K562 (cell line): Measurements from ENCODE around the gene TP53I3. TPM values are rescaled to one million over a fixed set of nuclear protein-coding genes. Genes with fewer than 3 reads are reported as not detected.

Experiments
- CBFA2T3 ChIP-seq: fragments of 450-650 bp; IDR thresholded peaks from 2 replicates; pipeline ENCODE4 v1.6.1; 2017
- CEBPG ChIP-seq, 3 experiments: fragments of 200-800 bp in 1 of 3; sonication (Bioruptor generic) in 1 of 3; sonication (generic) in 1 of 3; formaldehyde crosslinking in 1 of 3; IDR thresholded peaks in 2 of 3; conservative IDR thresholded peaks in 1 of 3; 2 replicates each; pipeline versions ENCODE4 v1.6.1 to v1.8.0; 2016 to 2022; ENCODE audit warnings: missing compliant biosample characterization in 2 of 3, missing genetic modification characterization in 2 of 3, mild to moderate bottlenecking in 1 of 3, missing genetic modification reagents in 1 of 3
- EP300 ChIP-seq: IDR thresholded peaks from 2 replicates; pipeline ENCODE4 v1.6.1; 2012; ENCODE audit warnings: low read length, improper control_type of control experiment
- ERF ChIP-seq: fragments of 450-650 bp; formaldehyde crosslinking; IDR thresholded peaks from 2 replicates; pipeline ENCODE4 v1.4.0; 2020; ENCODE audit warnings: mild to moderate bottlenecking, mixed read lengths
- FOXJ2 ChIP-seq: fragments of 200-800 bp; sonication (Bioruptor generic); IDR thresholded peaks from 2 replicates; pipeline ENCODE4 v1.6.1; 2016; ENCODE audit warnings: missing genetic modification characterization, missing compliant biosample characterization
- TCFL5 ChIP-seq: fragments of 250-450 bp; sonication (Bioruptor Pico); conservative IDR thresholded peaks from 2 replicates; pipeline ENCODE4 v1.6.1; 2021; ENCODE audit warnings: mild to moderate bottlenecking, moderate library complexity, matching md5 sums
- ZBTB1 ChIP-seq: sonication (generic); formaldehyde crosslinking; IDR thresholded peaks from 2 replicates; pipeline ENCODE4 v1.8.1; 2023; ENCODE audit warnings: missing genetic modification reagents, low read depth, mild to moderate bottlenecking, borderline replicate concordance
- ZBTB8A ChIP-seq: fragments of 450-650 bp; IDR thresholded peaks from 2 replicates; pipeline ENCODE4 v1.6.1; 2018; ENCODE audit warnings: mild to moderate bottlenecking, moderate library complexity; ENCODE audit not compliant: partially characterized antibody
- polyA plus RNA-seq, 8 experiments: library from polyadenylated mRNA; depleted of rRNA in 4 of 8; stranded (reverse) in 5 of 8; unstranded in 3 of 8; fragments of >200 nt; fragmentation: Nextera tagmentation in 2 of 8; fragmentation: Illumina TruSeq in 1 of 8; extraction: Ambion mirVana in 2 of 8; extraction: Trizol in 1 of 8; gene quantifications; 2 replicates each; pipeline versions ENCODE4 v1.2.1 to v1.2.3, GENCODE V29; 2011 to 2014; ENCODE audit warnings: inconsistent platforms in 1 of 8, missing spikeins in 1 of 8
- total RNA-seq, 7 experiments: library from RNA; depleted of rRNA in 6 of 7; stranded (reverse); fragments of >200 nt in 6 of 7; fragmentation: Illumina TruSeq in 2 of 7; extraction: Trizol in 2 of 7; gene quantifications; 2 replicates each; pipeline versions ENCODE4 v1.2.1 to v1.2.3, GENCODE V29; 2011 to 2021; ENCODE audit warnings: low replicate concordance in 1 of 7
- TF ChIP-seq, protein P1 (sequence below), 2 experiments: fragments of 150-350 bp in 1 of 2; IDR thresholded peaks; 2 replicates each; pipeline ENCODE4 v1.6.1; 2012 to 2016; ENCODE audit warnings: low read depth in 2 of 2, low read length in 2 of 2, mild to moderate bottlenecking in 1 of 2, moderate library complexity in 1 of 2
- TF ChIP-seq, protein P2 (sequence below): fragments of 150-350 bp; conservative IDR thresholded peaks from 2 replicates; pipeline ENCODE4 v1.6.1; 2014; ENCODE audit warnings: low read length
- TF ChIP-seq, protein P3 (sequence below): fragments of 150-350 bp; IDR thresholded peaks from 2 replicates; pipeline ENCODE4 v1.6.1; 2014; ENCODE audit warnings: low read depth, mild to moderate bottlenecking, low read length, borderline replicate concordance

TP53I3 gene
- total and polyA plus RNA-seq, 9 of the 15 experiments (the other 6 are each of a cell fraction or from before 2014, with no cell fraction given) = 0.65 to 9.5 (median 5.6) TPM

DNA sequence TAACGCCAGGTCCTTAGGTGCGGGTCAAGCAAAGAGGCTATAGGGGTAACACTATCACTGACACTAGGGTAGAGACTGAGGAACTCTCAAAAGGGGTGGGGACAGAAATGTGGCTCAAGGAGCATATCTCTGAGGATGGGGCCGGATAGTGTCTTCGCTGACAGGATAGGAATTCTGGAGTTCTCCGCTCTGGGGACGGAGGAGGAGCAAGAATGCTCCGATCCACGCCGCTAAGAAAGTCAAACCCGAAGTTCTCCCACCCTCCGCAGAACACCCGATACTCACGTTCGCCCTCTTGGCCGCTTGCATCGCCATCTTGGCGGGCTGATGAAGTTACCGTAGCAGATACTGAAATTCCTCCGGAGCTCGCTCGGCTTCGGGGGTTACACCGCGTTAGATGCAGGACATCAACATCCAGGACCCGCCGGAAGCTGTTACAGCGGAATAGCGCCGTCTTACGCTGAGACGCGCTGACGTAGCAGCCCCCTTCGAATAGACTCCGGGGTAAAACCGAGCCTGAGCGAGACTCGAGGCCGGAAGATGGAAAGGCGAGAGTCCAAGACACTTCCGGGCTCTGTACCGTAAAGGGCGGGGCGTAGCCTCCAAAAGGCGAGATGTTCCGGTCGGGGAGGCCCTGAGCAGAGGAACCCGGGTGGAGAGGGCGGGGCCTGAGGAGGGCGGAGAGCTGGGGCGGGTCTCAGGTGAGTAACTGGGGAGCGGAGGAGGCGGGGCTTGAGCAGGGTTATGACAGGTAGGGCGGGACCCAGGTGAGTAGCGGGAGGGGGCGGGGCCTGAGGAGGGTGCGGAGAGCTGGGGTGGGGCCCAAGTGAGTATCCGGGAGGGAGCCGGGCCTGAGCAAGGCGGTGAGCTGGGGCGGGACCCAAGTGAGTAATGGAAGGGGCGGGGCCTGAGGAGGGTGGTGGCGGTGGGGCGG, 8.5 kb downstream of the TP53I3 start, which contains the start of gene SF3B6 (continued):
- TF ChIP-seq, protein P1, sequence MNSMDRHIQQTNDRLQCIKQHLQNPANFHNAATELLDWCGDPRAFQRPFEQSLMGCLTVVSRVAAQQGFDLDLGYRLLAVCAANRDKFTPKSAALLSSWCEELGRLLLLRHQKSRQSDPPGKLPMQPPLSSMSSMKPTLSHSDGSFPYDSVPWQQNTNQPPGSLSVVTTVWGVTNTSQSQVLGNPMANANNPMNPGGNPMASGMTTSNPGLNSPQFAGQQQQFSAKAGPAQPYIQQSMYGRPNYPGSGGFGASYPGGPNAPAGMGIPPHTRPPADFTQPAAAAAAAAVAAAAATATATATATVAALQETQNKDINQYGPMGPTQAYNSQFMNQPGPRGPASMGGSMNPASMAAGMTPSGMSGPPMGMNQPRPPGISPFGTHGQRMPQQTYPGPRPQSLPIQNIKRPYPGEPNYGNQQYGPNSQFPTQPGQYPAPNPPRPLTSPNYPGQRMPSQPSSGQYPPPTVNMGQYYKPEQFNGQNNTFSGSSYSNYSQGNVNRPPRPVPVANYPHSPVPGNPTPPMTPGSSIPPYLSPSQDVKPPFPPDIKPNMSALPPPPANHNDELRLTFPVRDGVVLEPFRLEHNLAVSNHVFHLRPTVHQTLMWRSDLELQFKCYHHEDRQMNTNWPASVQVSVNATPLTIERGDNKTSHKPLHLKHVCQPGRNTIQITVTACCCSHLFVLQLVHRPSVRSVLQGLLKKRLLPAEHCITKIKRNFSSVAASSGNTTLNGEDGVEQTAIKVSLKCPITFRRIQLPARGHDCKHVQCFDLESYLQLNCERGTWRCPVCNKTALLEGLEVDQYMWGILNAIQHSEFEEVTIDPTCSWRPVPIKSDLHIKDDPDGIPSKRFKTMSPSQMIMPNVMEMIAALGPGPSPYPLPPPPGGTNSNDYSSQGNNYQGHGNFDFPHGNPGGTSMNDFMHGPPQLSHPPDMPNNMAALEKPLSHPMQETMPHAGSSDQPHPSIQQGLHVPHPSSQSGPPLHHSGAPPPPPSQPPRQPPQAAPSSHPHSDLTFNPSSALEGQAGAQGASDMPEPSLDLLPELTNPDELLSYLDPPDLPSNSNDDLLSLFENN (IDR thresholded peaks at IDR 0.05; ENCODE audit: low read depth in 2 of 2, low read length in 2 of 2) = peak in 1 of 2 experiments; percentile 74; a peak in 1 of 4 replicates
- TF ChIP-seq CEBPG (CRISPR knock-in tag; IDR thresholded peaks at IDR 0.05) (no peak), CEBPG (tag; conservative IDR thresholded peaks at IDR 0.05 in 1 of 2, IDR thresholded peaks at IDR 0.05 in 1 of 2) (no peak), ZBTB8A (no peak), ZBTB1 (CRISPR knock-in tag) (no peak), ERF (no peak), FOXJ2 (tag) (peak; percentile 74; the same call in 1 of the 2 replicates), TCFL5 (CRISPR knock-in tag) (no peak), EP300 (peak; percentile 79), CBFA2T3 (no peak)
- TF ChIP-seq, protein P2, sequence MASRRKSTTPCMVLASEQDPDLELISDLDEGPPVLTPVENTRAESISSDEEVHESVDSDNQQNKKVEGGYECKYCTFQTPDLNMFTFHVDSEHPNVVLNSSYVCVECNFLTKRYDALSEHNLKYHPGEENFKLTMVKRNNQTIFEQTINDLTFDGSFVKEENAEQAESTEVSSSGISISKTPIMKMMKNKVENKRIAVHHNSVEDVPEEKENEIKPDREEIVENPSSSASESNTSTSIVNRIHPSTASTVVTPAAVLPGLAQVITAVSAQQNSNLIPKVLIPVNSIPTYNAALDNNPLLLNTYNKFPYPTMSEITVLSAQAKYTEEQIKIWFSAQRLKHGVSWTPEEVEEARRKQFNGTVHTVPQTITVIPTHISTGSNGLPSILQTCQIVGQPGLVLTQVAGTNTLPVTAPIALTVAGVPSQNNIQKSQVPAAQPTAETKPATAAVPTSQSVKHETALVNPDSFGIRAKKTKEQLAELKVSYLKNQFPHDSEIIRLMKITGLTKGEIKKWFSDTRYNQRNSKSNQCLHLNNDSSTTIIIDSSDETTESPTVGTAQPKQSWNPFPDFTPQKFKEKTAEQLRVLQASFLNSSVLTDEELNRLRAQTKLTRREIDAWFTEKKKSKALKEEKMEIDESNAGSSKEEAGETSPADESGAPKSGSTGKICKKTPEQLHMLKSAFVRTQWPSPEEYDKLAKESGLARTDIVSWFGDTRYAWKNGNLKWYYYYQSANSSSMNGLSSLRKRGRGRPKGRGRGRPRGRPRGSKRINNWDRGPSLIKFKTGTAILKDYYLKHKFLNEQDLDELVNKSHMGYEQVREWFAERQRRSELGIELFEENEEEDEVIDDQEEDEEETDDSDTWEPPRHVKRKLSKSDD = peak; percentile 78; the same call in 1 of the 2 replicates
- TF ChIP-seq, protein P3, sequence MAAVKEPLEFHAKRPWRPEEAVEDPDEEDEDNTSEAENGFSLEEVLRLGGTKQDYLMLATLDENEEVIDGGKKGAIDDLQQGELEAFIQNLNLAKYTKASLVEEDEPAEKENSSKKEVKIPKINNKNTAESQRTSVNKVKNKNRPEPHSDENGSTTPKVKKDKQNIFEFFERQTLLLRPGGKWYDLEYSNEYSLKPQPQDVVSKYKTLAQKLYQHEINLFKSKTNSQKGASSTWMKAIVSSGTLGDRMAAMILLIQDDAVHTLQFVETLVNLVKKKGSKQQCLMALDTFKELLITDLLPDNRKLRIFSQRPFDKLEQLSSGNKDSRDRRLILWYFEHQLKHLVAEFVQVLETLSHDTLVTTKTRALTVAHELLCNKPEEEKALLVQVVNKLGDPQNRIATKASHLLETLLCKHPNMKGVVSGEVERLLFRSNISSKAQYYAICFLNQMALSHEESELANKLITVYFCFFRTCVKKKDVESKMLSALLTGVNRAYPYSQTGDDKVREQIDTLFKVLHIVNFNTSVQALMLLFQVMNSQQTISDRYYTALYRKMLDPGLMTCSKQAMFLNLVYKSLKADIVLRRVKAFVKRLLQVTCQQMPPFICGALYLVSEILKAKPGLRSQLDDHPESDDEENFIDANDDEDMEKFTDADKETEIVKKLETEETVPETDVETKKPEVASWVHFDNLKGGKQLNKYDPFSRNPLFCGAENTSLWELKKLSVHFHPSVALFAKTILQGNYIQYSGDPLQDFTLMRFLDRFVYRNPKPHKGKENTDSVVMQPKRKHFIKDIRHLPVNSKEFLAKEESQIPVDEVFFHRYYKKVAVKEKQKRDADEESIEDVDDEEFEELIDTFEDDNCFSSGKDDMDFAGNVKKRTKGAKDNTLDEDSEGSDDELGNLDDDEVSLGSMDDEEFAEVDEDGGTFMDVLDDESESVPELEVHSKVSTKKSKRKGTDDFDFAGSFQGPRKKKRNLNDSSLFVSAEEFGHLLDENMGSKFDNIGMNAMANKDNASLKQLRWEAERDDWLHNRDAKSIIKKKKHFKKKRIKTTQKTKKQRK = no peak
